Measurements from ENCODE around the gene HIBCH. TPM values are rescaled to one million over a fixed set of nuclear protein-coding genes. Genes with fewer than 3 reads are reported as not detected.

HIBCH gene
- total and polyA plus RNA-seq, 2 of the 13 experiments (the other 11 are each of a cell fraction or from before 2014, with no cell fraction given): 18.8 to 49.5 TPM

DNA sequence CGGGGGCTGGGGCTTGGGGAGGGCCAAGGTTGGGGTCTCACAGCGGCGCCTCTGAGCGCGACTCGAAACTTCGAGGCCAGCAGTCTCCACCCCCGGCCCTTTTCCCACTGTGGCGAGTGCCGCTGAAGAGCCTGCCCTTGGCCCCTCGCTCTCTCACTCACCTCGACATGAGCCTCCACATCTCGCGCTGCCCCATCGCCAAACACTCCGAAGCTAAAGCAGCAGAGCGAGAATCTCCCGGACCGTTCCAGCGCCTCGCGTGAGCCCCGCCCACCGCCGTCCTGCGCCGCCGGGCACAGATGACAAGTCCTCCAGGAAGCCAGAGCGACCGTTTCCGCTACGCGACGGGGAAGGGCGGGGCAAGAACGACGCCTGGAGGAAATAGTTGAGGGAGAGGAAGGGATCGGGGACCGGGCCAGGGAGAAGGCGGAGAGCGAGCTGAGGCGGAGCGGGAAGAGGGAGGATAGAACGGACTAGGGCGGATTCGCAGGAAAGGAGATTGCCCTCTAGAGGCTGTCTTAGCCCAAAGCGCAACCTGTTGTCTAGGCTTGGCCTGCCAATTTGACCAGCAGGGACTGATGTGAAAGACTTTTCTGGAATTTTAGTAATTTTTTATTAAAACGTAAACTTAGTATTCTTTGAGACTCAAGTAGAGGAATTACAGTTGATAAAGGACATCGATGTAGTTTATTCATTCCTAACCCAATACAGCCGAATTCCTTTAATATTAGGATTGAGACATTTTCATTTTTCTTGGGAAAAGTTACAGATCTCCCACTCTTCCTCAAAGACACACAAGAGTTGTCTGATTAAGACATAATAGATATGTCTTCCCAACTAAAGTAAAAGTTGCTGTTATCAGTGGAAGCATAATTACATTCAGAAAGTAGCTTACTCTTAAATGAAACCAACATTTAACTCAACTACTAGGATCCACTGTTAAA, at the start of gene HIBCH (continued):
- TF ChIP-seq, protein P1, sequence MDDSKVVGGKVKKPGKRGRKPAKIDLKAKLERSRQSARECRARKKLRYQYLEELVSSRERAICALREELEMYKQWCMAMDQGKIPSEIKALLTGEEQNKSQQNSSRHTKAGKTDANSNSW (CRISPR knock-in tag; IDR thresholded peaks at IDR 0.05; ENCODE audit: borderline replicate concordance): no peak
- no peak for TF ChIP-seq TP53 (CRISPR knock-in tag; conservative IDR thresholded peaks at IDR 0.05)
- TF ChIP-seq POLR2A (IDR thresholded peaks at IDR 0.05; ENCODE audit: insufficient read depth in 1 of 2, low read depth in 2 of 2, low read length in 2 of 2): peak; percentile 86 to 90
- TF ChIP-seq, protein P2, sequence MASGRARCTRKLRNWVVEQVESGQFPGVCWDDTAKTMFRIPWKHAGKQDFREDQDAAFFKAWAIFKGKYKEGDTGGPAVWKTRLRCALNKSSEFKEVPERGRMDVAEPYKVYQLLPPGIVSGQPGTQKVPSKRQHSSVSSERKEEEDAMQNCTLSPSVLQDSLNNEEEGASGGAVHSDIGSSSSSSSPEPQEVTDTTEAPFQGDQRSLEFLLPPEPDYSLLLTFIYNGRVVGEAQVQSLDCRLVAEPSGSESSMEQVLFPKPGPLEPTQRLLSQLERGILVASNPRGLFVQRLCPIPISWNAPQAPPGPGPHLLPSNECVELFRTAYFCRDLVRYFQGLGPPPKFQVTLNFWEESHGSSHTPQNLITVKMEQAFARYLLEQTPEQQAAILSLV (CRISPR knock-in tag; IDR thresholded peaks at IDR 0.05; ENCODE audit: borderline replicate concordance): peak; percentile 85
- TF ChIP-seq NFKBIZ (CRISPR knock-in tag; IDR thresholded peaks at IDR 0.05): peak; percentile 80
- peak; percentile 94; the same call in 1 of the 2 replicates for TF ChIP-seq ZFP1 (CRISPR knock-in tag; IDR thresholded peaks at IDR 0.05)
- no peak for TF ChIP-seq PCBP2 (optimal IDR thresholded peaks at IDR 0.05; ENCODE audit: low read depth, low read length, poor library complexity, severe bottlenecking)
- peak; percentile 85; the same call in 1 of the 2 replicates for TF ChIP-seq ARHGAP35 (CRISPR knock-in tag; IDR thresholded peaks at IDR 0.05; ENCODE audit: borderline replicate concordance)
- TF ChIP-seq ZC3H4 (CRISPR knock-in tag; IDR thresholded peaks at IDR 0.05; ENCODE audit: borderline replicate concordance): no peak
- TF ChIP-seq TAF15 (IDR thresholded peaks at IDR 0.05; ENCODE audit: low read depth, low read length, poor library complexity, severe bottlenecking): peak; percentile 79
- TF ChIP-seq FOXJ3 (CRISPR knock-in tag; IDR thresholded peaks at IDR 0.05; ENCODE audit: borderline replicate concordance): peak; percentile 34; the same call in 1 of the 2 replicates
- TF ChIP-seq, protein P3, sequence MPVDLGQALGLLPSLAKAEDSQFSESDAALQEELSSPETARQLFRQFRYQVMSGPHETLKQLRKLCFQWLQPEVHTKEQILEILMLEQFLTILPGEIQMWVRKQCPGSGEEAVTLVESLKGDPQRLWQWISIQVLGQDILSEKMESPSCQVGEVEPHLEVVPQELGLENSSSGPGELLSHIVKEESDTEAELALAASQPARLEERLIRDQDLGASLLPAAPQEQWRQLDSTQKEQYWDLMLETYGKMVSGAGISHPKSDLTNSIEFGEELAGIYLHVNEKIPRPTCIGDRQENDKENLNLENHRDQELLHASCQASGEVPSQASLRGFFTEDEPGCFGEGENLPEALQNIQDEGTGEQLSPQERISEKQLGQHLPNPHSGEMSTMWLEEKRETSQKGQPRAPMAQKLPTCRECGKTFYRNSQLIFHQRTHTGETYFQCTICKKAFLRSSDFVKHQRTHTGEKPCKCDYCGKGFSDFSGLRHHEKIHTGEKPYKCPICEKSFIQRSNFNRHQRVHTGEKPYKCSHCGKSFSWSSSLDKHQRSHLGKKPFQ (CRISPR knock-in tag; IDR thresholded peaks at IDR 0.05; ENCODE audit: insufficient replicate concordance): no peak
- TF ChIP-seq YY1 (IDR thresholded peaks at IDR 0.05; ENCODE audit: insufficient read depth, insufficient replicate concordance, low read depth, low read length): peak; percentile 68
- TF ChIP-seq NFYB (CRISPR knock-in tag; IDR thresholded peaks at IDR 0.05): peak; percentile 65
- TF ChIP-seq KAT7 (CRISPR knock-in tag; IDR thresholded peaks at IDR 0.05; ENCODE audit: borderline replicate concordance): peak; percentile 99
- TF ChIP-seq, protein P4, sequence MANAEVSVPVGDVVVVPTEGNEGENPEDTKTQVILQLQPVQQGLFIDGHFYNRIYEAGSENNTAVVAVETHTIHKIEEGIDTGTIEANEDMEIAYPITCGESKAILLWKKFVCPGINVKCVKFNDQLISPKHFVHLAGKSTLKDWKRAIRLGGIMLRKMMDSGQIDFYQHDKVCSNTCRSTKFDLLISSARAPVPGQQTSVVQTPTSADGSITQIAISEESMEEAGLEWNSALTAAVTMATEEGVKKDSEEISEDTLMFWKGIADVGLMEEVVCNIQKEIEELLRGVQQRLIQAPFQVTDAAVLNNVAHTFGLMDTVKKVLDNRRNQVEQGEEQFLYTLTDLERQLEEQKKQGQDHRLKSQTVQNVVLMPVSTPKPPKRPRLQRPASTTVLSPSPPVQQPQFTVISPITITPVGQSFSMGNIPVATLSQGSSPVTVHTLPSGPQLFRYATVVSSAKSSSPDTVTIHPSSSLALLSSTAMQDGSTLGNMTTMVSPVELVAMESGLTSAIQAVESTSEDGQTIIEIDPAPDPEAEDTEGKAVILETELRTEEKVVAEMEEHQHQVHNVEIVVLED (CRISPR knock-in tag; IDR thresholded peaks at IDR 0.05; ENCODE audit: borderline replicate concordance): peak; percentile 97
- TF ChIP-seq TEAD2 (CRISPR knock-in tag; IDR thresholded peaks at IDR 0.05): no peak
- no peak for TF ChIP-seq ZNF720 (CRISPR knock-in tag; IDR thresholded peaks at IDR 0.05)
- TF ChIP-seq ZNF550 (CRISPR knock-in tag; IDR thresholded peaks at IDR 0.05; ENCODE audit: borderline replicate concordance): no peak
- TF ChIP-seq GATA4 (IDR thresholded peaks at IDR 0.05; ENCODE audit: borderline replicate concordance, low read depth): peak; percentile 20; the same call in 1 of the 2 replicates
- TF ChIP-seq ARNT2 (CRISPR knock-in tag; IDR thresholded peaks at IDR 0.05; ENCODE audit: low read depth): peak; percentile 17; the same call in 1 of the 2 replicates
- no peak for TF ChIP-seq ZNF260 (CRISPR knock-in tag; IDR thresholded peaks at IDR 0.05; ENCODE audit: borderline replicate concordance, low read depth)
- TF ChIP-seq HOXA7 (CRISPR knock-in tag; IDR thresholded peaks at IDR 0.05): no peak
